K562 (cell line): ENCODE results near the gene PTPRO. TPM values are rescaled to one million over a fixed set of nuclear protein-coding genes. Genes with fewer than 3 reads are reported as not detected.

Experiments
- ATAC-seq: fragments of 200-7000 bp; cut with Tn5 transposase; 3 replicates; pipeline ENCODE4 v1.9.1; 2020; ENCODE audit warnings: moderate library complexity
- BruUV-seq: library from RNA; stranded (reverse); fragments of 400-500 nt; replicated peaks from 2 replicates; lab custom pipeline; 2021; lab: Mats Ljungman, UMichigan
- CTCF ChIA-PET: fragments of 300-600 bp; formaldehyde crosslinking; extraction: SDS; loops from one replicate; lab custom pipeline; 2021; ENCODE audit warnings: low intra/inter-chr PET ratio; lab: Yijun Ruan, JAX
- POLR2A ChIA-PET: fragments of 300-600, 350-650 bp; sonication (Branson Sonifier 250); formaldehyde crosslinking; extraction: SDS; loops from one replicate; lab custom pipeline; 2021; ENCODE audit warnings: antibody characterized with exemption, inconsistent platforms; lab: Yijun Ruan, JAX
- DNase-seq, 4 experiments: peaks; one replicate each; pipeline versions ENCODE4 v3.0.0 to v3.0.0-alpha.2; 2011 to 2018; ENCODE audit warnings: low spot score in 3 of 4, mixed read lengths in 3 of 4; ENCODE audit errors: extremely low read depth in 1 of 4
- FAIRE-seq: peaks from 2 replicates; lab custom pipeline; 2011; peaks lifted over from hg19 to GRCh38; lab: Jason Lieb, UNC
- H2AFZ ChIP-seq: 2 replicates; pipeline ENCODE4 v1.6.0; 2011; ENCODE audit warnings: low read depth, low read length, control low read depth, inconsistent platforms
- H3K27ac ChIP-seq: fragments of 200-600 bp; 3 replicates; pipeline ENCODE4 v1.8.0; 2011; ENCODE audit warnings: low read depth, mild to moderate bottlenecking, control low read depth, inconsistent platforms, low read length, moderate library complexity, mixed read lengths; ENCODE audit errors: extremely low read depth
- H3K27me3 ChIP-seq, 2 experiments: fragments of 300-600 bp in 1 of 2; 2 replicates in 1 of 2; 3 replicates in 1 of 2; pipeline versions ENCODE4 v1.6.0 to v1.8.0; 2011; ENCODE audit warnings: inconsistent platforms in 2 of 2, low read length in 2 of 2, mild to moderate bottlenecking in 1 of 2, mixed read lengths in 1 of 2, moderate library complexity in 1 of 2; ENCODE audit not compliant: control insufficient read depth in 2 of 2, insufficient read depth in 2 of 2
- H3K36me3 ChIP-seq: fragments of 300-600 bp; 3 replicates; pipeline ENCODE4 v1.8.0; 2011; ENCODE audit warnings: mild to moderate bottlenecking, low read length, inconsistent platforms; ENCODE audit not compliant: control insufficient read depth, insufficient read depth
- H3K4me1 ChIP-seq, 2 experiments: fragments of 200-600 bp in 1 of 2; replicated peaks in 1 of 2; 2 replicates in 1 of 2; 3 replicates in 1 of 2; pipeline versions ENCODE4 v1.5.1 to v1.8.0; 2011; ENCODE audit warnings: inconsistent platforms in 2 of 2, low read length in 2 of 2, mild to moderate bottlenecking in 1 of 2, mixed read lengths in 1 of 2, moderate library complexity in 1 of 2; ENCODE audit not compliant: control insufficient read depth in 2 of 2, insufficient read depth in 2 of 2
- H3K4me2 ChIP-seq: 2 replicates; pipeline ENCODE4 v1.6.1; 2011; ENCODE audit warnings: low read length, control low read depth, inconsistent platforms, mixed read lengths; ENCODE audit not compliant: insufficient read depth
- H3K4me3 ChIP-seq: fragments of 200-600 bp; sonication (generic), shearing (Covaris generic); 2 replicates; pipeline ENCODE4 v1.5.1; 2016; ENCODE audit warnings: control low read depth, inconsistent platforms
- H3K79me2 ChIP-seq: fragments of 200-600 bp; 3 replicates; pipeline ENCODE4 v1.8.0; 2011; ENCODE audit warnings: low read length, inconsistent platforms; ENCODE audit not compliant: control insufficient read depth, insufficient read depth
- H3K9ac ChIP-seq, 2 experiments: 2 replicates each; pipeline versions ENCODE4 v1.6.0 to v1.6.1; 2011; ENCODE audit warnings: low read depth in 2 of 2, low read length in 2 of 2, control low read depth in 1 of 2, inconsistent platforms in 1 of 2, mild to moderate bottlenecking in 1 of 2, mixed read lengths in 1 of 2; ENCODE audit not compliant: insufficient read depth in 1 of 2
- H3K9me1 ChIP-seq: one replicate; pipeline ENCODE4 v1.6.0; 2011; ENCODE audit warnings: inconsistent platforms, mild to moderate bottlenecking, low read length, moderate library complexity; ENCODE audit not compliant: control insufficient read depth, insufficient read depth
- H3K9me3 ChIP-seq: replicated peaks from 2 replicates; pipeline ENCODE4 v1.5.1; 2011; ENCODE audit warnings: low read depth, low read length, inconsistent platforms; ENCODE audit not compliant: control insufficient read depth, insufficient read depth
- H4K20me1 ChIP-seq: replicated peaks from 2 replicates; pipeline ENCODE4 v1.6.1; 2011; ENCODE audit warnings: low read length, inconsistent platforms, mixed read lengths; ENCODE audit not compliant: control insufficient read depth, insufficient read depth
- CREB1 ChIP-seq, 2 experiments: sonication (generic) in 1 of 2; formaldehyde crosslinking in 1 of 2; IDR thresholded peaks; 2 replicates each; pipeline versions ENCODE4 v1.6.1 to v1.8.0; 2012 to 2022; ENCODE audit warnings: inconsistent platforms in 1 of 2, mild to moderate bottlenecking in 1 of 2, missing genetic modification reagents in 1 of 2, moderate library complexity in 1 of 2
- GTF2A2 ChIP-seq: IDR thresholded peaks from 2 replicates; pipeline ENCODE4 v1.6.1; 2016; ENCODE audit warnings: mild to moderate bottlenecking, missing genetic modification characterization, missing compliant biosample characterization
- IRF2 ChIP-seq: sonication (generic); formaldehyde crosslinking; IDR thresholded peaks from 2 replicates; pipeline ENCODE4 v1.8.1; 2022; ENCODE audit warnings: mild to moderate bottlenecking, missing genetic modification reagents
- LCOR ChIP-seq: sonication (generic); formaldehyde crosslinking; IDR thresholded peaks from 2 replicates; pipeline ENCODE4 v1.8.0; 2022; ENCODE audit warnings: mild to moderate bottlenecking, missing genetic modification reagents
- RUNX1 ChIP-seq: sonication (generic); IDR thresholded peaks from 2 replicates; pipeline ENCODE4 v1.6.1; 2016; ENCODE audit warnings: antibody characterized with exemption, low read depth
- SMARCB1 ChIP-seq: IDR thresholded peaks from 2 replicates; pipeline ENCODE4 v1.6.1; 2011; ENCODE audit warnings: improper control_type of control experiment, low read depth; ENCODE audit not compliant: insufficient read length
- TRIM24 ChIP-seq, 2 experiments: fragments of 450-650 bp; IDR thresholded peaks; 2 replicates each; pipeline ENCODE4 v1.6.1; 2016
- ZNF444 ChIP-seq: fragments of 250-450 bp; sonication (Bioruptor Pico); IDR thresholded peaks from 2 replicates; pipeline ENCODE4 v1.4.0; 2020; ENCODE audit warnings: mild to moderate bottlenecking, moderate library complexity
- ZNF445 ChIP-seq: fragments of 250-450 bp; sonication (Bioruptor Pico); IDR thresholded peaks from 2 replicates; pipeline ENCODE4 v1.4.0; 2020; ENCODE audit warnings: low read depth, mild to moderate bottlenecking, moderate library complexity
- ZNF696 ChIP-seq: fragments of 250-450 bp; sonication (Bioruptor Pico); conservative IDR thresholded peaks from 2 replicates; pipeline ENCODE4 v1.4.0; 2020; ENCODE audit warnings: mild to moderate bottlenecking, moderate library complexity
- WGBS: fragments of 100-300 bp; shearing (Covaris generic); methylation state at CpG from one replicate; pipeline ENCODE4 v1.1.6; 2016; ENCODE audit warnings: low coverage, mixed read lengths; ENCODE audit not compliant: insufficient coverage; ENCODE audit errors: missing lambda C conversion rate; 5-methylcytosine and 5-hydroxymethylcytosine counted together
- in situ Hi-C: fragments of 300-500 bp; cut with MboI; formaldehyde crosslinking; loops from 4 replicates; pipeline ENCODE4 v1.15.0; 2018; ENCODE audit warnings: inconsistent platforms, mixed read lengths
- intact Hi-C: fragments of 100-400 bp; cut with micrococcal nuclease; formaldehyde crosslinking; loops from 2 replicates; pipeline ENCODE4 v1.14.2; 2022
- polyA plus RNA-seq, 8 experiments: library from polyadenylated mRNA; depleted of rRNA in 4 of 8; stranded (reverse) in 5 of 8; unstranded in 3 of 8; fragments of >200 nt; fragmentation: Nextera tagmentation in 2 of 8; fragmentation: Illumina TruSeq in 1 of 8; extraction: Ambion mirVana in 2 of 8; extraction: Trizol in 1 of 8; gene quantifications; 2 replicates each; pipeline versions ENCODE4 v1.2.1 to v1.2.3, GENCODE V29; 2011 to 2014; ENCODE audit warnings: inconsistent platforms in 1 of 8, missing spikeins in 1 of 8
- total RNA-seq, 7 experiments: library from RNA; depleted of rRNA in 6 of 7; stranded (reverse); fragments of >200 nt in 6 of 7; fragmentation: Illumina TruSeq in 2 of 7; extraction: Trizol in 2 of 7; gene quantifications; 2 replicates each; pipeline versions ENCODE4 v1.2.1 to v1.2.3, GENCODE V29; 2011 to 2021; ENCODE audit warnings: low replicate concordance in 1 of 7
- TF ChIP-seq, protein P1 (sequence below): IDR thresholded peaks from 3 replicates; pipeline ENCODE4 v1.6.1; 2011; ENCODE audit warnings: borderline replicate concordance, mild to moderate bottlenecking; ENCODE audit not compliant: insufficient read length, insufficient read depth

Gene PTPRO
- total and polyA plus RNA-seq, 9 of the 15 experiments (the other 6 are each of a cell fraction or from before 2014, with no cell fraction given), result 0.22 TPM; not detected in 8

GRCh38 chr12:15605881-15606590, 283.7 kb downstream of the PTPRO start:
- no peak for FAIRE-seq
- no TSS peak for BruUV-seq
- no peaks in the 10 kb centered on the region for H4K20me1 ChIP-seq
- no peak for DNase-seq
- ChIA-PET POLR2A (interaction anchor here (0.6 kb wide), 1 partner anchor 48 kb away, joined by 3 read pairs; no protein-coding TSS in a partner anchor), CTCF (no interaction called here)
- no peak overlapping the region for H2AFZ ChIP-seq
- no peaks in the 10 kb centered on the region for H3K9me3 ChIP-seq
- H3K4me3 ChIP-seq, result no peak overlapping the region
- no peak for ATAC-seq
- no peak overlapping the region for H3K4me2 ChIP-seq
- 2% methylated on average over 10 of the region's 10 CpGs for WGBS
- no peak overlapping the region for H3K27ac ChIP-seq
- intact Hi-C loops (no loop called here), in situ Hi-C loops (no loop called here)
- H3K36me3 ChIP-seq, result no peaks in the 10 kb centered on the region
- H3K27me3 ChIP-seq, result no peaks in the 10 kb centered on the region
- TF ChIP-seq RUNX1 (no peak), TRIM24 (IDR thresholded peaks at IDR 0.05) (no peak)
- TF ChIP-seq, protein P1, sequence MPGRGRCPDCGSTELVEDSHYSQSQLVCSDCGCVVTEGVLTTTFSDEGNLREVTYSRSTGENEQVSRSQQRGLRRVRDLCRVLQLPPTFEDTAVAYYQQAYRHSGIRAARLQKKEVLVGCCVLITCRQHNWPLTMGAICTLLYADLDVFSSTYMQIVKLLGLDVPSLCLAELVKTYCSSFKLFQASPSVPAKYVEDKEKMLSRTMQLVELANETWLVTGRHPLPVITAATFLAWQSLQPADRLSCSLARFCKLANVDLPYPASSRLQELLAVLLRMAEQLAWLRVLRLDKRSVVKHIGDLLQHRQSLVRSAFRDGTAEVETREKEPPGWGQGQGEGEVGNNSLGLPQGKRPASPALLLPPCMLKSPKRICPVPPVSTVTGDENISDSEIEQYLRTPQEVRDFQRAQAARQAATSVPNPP, result no peak
- H3K9me1 ChIP-seq, result no peaks in the 10 kb centered on the region
- H3K79me2 ChIP-seq, result no peaks in the 10 kb centered on the region
- H3K4me1 ChIP-seq, result no peaks in the 10 kb centered on the region
- no peak overlapping the region for H3K9ac ChIP-seq

DNA sequence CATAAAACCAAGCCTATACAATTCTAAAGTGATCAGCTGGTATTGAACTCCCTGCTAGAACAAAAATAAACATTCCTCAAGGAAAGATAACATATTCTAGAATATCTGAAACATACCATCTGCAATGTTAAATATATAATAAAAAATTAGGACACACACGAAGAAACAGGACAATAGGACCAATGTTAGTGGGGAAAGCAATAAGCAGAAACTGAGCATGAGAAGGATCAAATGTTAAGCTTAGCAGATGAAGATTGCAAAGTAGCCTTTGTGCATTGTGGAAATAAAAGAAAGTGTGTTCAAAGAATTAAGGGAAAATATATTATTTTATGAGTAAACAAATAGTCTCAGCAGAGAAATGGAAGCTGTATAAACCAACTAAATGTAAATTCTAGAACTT, 286.1 kb downstream of the PTPRO start:
- no peak for DNase-seq
- FAIRE-seq, result no peak
- no peaks in the 10 kb centered on the region for H3K27me3 ChIP-seq
- ATAC-seq, result no peak
- H3K4me1 ChIP-seq, result no peaks in the 10 kb centered on the region
- BruUV-seq, result no TSS peak
- ChIA-PET CTCF (no interaction called here), POLR2A (no interaction called here)
- H3K36me3 ChIP-seq, result no peaks in the 10 kb centered on the region
- no peaks in the 10 kb centered on the region for H3K79me2 ChIP-seq
- no peaks in the 10 kb centered on the region for H3K9me1 ChIP-seq
- H3K4me3 ChIP-seq, result no peak overlapping the region
- in situ Hi-C loops (no loop called here), intact Hi-C loops (no loop called here)
- H3K4me2 ChIP-seq, result no peak overlapping the region
- WGBS, result 22% methylated on average over 1 of the region's 1 CpG
- H3K9ac ChIP-seq, result no peak overlapping the region
- no peak overlapping the region for H3K27ac ChIP-seq
- no peaks in the 10 kb centered on the region for H4K20me1 ChIP-seq
- no peak overlapping the region for H2AFZ ChIP-seq
- H3K9me3 ChIP-seq, result no peaks in the 10 kb centered on the region
- TF ChIP-seq ZNF445 (no peak), GTF2A2 (tag) (no peak), ZNF696 (CRISPR knock-in tag) (no peak), IRF2 (no peak), SMARCB1 (no peak), LCOR (no peak), ZNF444 (CRISPR knock-in tag) (no peak), CREB1 (IDR thresholded peaks at IDR 0.05) (no peak), CREB1 (CRISPR knock-in tag; IDR thresholded peaks at IDR 0.05) (no peak)
